ENCODE results near the gene NME3.

NME3 gene

DNA sequence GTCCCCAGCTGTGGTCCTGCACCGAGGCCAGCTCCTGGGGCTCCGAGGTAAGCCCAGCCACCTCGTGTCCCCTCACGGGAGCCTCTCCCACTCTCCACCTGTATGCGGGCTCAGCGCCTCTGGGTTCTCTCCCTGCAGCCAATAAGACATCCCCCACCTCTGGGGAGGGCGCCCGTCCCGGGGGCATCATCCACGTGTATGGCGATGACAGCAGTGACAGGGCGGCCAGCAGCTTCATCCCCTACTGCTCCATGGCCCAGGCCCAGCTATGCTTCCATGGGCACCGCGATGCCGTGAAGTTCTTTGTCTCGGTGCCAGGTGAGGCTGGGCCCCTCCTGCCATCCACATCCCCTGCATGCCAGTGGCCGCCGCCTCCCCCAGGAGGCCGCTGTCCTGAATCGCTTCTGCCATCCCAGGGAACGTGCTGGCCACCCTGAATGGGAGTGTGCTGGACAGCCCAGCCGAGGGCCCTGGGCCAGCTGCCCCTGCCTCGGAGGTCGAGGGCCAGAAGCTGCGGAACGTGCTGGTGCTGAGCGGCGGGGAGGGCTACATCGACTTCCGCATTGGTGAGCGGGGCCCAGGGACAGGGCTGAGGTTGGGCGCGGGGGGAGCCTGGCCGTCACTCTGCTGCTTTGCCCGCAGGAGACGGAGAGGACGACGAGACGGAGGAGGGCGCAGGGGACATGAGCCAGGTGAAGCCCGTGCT, 3.1 kb downstream of the NME3 start:
- DNase-seq = no peak

DNA sequence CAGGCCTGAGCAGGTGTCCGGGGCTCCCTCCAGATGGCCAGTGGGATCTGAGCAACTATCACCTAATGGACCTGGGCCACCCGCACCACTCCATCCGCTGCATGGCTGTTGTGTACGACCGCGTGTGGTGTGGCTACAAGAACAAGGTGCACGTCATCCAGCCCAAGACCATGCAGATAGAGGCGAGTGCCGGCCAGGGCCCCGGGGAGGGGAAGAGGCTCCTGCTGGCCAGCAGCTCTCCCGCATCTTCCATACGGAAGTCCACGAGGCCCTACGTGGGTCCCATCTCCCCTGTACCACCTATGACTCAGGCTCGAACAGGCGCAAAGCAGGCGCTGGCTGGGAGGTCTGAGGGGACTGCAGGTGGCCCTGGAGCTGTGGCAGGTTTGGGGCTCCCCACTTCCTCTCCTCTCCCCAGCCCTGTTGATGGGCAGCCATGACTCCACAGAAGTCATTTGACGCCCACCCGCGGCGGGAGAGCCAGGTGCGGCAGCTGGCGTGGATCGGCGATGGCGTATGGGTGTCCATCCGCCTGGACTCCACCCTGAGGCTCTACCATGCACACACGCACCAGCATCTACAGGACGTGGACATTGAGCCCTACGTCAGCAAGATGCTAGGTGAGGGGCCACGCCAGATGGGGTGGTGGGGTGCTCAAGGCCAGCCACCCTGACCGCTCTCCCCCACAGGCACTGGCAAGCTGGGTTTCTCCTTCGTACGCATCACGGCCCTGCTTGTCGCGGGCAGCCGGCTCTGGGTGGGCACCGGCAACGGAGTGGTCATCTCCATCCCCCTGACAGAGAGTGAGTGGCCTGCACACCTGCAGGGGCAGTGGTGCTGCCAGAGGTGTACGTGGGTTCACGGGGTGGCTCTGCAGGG, 4.0 kb downstream of the NME3 start:
- DNase-seq = no peak

- DNase-seq = no peak
Observed at GRCh38 chr16:1766701-1767100, 4.6 kb downstream of the NME3 start.

- no peak for DNase-seq
Observed at GRCh38 chr16:1766231-1766630, 5.1 kb downstream of the NME3 start.

DNA sequence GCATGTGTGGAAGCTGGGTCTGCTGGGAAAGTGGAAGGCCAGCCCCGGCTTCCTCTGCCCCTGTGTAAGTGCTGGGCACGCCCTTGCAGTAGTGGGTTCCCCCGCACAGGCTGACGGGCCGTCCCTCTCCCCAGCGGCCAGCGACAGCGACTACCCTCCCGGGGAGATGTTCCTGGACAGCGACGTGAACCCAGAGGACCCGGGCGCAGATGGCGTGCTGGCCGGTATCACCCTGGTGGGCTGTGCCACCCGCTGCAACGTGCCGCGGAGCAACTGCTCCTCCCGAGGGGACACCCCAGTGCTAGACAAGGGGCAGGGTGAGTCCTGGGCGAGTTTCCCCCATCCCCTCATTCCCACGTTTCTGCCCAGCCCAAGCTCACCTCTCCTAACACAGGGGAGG, 5.5 kb downstream of the NME3 start:
- DNase-seq = no peak

- DNase-seq = no peak
Observed at GRCh38 chr16:1764971-1765370, 6.4 kb downstream of the NME3 start.

DNA sequence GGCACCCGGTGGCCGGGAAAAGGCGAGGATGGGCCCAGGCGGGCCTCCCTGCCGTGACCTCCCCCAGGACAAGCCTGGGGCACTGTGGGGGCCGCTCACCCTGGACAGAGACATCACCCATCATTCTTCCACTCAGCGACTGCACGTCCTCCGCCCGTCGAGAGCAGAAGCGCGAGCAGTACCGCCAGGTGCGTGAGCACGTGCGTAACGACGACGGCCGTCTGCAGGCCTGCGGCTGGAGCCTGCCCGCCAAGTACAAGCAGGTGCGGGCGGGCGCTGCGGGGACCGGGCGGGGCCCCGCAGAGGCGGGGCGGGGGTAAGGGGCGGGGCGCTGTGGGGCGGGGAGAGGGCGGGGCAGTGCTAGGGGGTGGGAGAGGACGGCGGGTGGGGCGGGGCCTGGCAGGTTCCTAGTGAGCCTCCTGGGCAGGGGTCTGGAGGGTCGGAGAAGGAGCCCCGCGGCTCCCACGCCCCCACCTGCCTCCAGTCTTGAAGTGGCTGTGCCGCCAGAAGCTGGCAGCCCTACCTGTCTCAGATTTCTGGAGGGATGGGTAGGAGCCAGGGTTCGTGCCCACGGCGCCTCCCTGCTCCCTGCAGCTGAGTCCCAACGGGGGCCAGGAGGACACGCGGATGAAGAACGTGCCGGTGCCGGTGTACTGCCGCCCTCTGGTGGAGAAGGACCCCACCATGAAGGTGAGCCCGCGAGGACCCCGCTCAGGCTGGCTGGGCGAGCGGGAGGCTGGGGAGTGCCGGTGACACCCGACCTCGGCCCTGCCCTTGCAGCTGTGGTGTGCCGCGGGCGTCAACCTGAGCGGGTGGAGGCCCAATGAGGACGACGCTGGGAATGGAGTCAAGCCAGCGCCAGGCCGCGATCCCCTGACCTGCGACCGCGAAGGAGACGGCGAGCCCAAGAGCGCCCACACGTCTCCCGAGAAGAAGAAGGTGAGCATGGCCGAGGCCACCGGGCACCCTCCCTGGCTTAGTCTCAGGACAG, 7.5 kb downstream of the NME3 start:
- DNase-seq = no peak

DNA sequence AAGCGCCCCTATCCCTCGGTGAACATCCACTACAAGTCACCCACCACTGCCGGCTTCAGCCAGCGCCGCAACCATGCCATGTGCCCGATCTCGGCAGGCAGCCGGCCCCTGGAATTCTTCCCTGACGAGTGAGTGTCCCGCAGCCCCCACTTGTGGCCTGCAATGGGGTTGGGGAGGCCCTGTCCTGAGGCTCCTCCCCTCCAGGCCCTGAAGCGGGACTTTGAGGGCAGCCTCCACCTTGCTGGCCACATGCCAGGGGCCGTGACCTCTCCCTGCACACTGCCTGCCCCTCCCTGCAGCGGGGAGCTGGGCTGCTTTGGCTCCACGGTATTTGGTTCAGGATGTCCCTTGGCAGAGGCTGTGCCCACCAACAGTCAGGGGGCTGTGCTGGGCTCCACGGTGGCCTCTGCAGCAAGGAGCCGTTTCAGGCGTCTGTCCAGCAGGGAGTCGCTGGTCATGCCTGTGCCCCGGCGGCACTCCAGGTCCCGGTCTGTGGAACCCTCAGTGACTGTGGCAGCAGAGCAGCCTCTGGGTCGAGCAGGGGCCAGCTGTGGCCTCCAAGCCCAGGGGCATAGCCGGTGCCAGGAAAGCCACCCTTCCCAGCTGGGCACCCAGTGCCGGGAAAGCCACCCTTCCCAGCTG, 8.3 kb downstream of the NME3 start:
- no peak for DNase-seq

DNA sequence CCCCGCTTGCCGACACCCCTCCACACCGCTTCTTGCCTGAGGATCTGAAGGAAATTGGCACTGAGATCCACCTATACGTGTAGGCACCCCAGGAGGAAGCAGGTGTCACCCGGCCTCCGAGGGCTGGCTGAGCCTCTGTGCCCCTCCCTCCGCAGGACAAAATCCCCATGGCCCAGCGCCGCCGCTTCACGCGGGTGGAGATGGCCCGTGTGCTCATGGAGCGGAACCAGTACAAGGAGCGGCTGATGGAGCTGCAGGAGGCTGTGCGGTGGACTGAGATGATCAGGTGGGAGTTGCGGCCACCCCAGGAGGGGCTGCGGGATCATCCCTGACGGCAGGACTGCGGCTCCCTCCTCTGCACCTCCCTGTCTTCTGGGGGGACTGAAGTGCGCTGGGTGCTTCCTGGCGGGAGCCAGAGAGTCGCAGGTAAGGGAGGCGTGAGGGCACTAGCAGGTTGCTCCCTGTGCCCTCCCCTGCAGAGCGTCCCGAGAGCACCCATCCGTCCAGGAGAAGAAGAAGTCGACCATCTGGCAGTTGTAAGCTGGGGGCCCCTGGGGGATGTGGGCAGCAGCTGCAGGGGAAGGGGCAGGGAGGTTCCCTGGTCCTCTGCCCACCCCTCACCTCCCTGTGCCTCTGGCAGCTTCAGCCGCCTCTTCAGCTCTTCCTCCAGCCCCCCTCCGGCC, 9.0 kb downstream of the NME3 start:
- no peak for DNase-seq

DNA sequence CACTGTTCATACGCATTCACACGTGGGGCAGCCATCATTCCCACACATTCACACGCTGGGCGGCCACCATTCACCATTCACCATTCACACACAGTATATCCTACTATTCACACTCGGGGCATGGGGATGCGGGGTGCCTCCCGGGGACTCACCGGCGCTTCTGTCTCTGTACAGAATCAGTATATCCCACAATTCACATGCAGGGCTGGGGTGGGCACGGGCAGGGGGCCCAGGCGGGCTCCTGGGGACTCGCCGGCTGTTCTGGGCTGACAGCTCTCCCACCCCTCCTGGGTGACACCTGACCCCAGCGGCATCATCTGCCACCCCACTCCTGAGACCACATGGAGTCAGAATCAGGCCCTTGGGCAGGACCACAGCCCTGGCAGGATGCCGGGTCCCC, 9.6 kb downstream of the NME3 start:
- DNase-seq = no peak

GRCh38 chr16:1760911-1761310, 10.4 kb downstream of the NME3 start:
- no peak for DNase-seq

DNA sequence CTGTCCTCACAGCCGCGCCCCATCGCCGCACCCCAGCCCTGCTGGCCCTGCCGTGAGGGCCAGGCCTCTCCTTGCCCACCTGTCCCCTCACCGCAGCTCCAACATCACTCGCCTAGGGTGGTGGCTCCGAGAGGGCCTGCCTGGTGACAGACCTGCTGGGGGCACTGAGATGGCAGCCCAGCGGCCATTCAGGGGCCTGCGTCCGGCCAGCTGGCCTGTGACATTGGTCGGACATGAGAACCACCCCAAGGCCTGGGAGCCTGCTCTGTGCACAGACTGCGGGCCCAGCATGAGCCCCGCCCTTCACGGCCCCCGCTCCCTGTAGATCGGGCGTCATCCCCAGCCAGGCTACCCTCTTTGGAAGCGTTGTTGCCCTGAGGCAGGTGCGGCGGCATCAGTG, 11.8 kb downstream of the NME3 start:
- DNase-seq = no peak

DNA sequence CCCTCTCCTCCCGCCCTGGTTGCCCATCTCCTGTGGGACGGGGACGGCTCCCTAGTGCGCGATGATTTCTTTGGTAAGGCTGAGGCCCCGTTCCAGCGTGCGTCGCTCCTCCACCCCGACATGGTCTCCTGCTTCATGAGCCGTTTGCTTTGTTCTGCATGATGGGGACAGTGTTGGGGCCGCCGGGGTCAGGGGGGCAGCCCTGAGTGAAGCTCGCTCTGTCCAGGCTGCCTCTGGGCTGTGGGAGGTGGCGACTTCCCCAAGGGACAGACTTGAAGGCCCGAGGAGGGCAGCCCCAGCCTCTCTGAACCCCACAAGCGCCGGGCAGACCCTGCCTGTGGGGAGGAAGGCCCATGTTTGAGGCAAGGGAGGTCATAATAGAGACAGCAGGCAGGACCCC, 12.4 kb downstream of the NME3 start:
- no peak for DNase-seq

GRCh38 chr16:1757714-1758461, 13.5 kb downstream of the NME3 start:
- DNase-seq = no peak

GRCh38 chr16:1754204-1754603, 17.1 kb downstream of the NME3 start:
- no peak for DNase-seq

DNA sequence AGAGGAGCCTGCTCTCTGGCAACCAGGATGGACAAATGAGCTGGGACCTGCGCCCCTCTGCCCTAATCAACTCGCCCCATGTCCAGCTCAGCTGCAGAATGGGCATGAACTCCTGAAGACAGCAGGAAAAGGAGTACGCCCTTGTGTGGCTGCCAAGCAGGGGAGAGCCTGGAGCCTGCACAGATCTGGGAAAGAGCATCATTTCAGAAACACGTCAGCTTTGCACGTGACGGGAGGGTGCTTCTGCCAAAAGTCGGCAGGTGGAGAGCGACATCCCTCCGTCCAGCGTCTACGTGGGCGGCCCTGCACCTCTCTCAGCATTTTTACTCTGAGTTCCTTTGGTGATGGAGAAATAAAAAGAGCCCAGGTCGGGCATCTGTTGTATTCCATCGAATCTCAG, 18.5 kb downstream of the NME3 start:
- no peak for DNase-seq

DNA sequence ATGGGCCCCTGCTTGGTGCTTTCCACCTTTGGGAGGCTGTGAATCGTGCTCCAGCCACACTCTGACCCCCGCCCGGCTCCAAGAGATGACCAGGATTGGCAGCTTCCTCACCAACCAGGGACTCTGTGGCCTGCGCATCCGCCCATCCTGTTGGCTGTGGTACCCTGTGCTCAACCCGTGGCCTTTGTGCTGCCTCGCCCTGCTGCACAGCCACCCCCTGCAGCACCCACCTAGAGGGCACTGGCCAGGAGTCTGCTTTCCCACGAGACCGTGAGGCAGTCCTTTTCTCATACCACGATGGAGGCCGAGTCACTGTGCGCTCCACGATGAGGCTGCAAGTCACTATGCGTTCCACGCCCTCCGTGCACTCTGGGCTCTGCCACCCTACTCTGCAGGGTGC, 19.4 kb downstream of the NME3 start:
- DNase-seq = no peak

DNA sequence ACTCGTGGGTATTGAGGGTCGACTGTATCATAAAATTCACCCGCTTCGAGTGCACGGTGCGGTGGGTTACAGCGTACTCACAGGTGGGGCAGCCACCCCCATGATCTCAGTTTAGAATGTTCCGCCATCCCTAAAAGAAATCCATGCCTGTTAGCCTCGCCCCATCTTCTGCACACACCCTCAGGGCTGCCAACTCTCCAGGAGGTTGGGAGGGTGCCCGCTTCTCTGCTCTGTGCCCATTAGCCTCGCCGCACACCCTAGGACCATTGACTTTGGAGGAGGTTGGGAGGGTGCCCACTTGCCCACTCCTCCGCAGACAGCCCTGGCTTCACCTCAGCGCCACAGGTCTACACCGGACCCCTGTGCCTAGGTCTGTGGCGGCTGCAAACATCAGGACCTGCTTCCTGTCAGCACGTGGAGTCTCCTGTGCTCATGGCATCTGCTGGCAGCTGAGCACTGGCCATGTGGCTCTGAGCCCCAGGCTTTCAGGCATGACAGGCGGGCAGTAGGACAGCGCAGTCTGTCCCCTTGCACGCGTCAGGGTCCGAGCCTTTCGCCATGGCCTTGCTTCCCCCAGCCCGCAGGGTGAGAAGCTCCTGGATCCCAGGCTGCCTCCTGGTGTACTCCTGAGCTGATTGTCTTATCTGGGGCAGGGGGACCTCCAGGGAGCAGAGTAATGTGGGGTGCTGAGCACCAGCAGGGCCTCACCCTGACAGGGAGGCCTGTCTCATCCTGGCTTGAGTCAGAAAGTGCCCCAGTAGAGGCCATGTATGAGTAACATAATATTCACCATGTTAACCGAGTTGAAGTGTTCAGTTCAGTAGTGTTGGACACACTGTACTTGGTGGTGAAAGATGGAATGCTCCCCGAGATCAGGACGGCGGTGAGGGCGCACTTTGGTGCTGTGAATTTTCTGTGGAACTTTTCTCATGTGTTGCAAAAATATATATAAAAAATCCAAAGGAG, 21.9 kb downstream of the NME3 start:
- DNase-seq = no peak

DNA sequence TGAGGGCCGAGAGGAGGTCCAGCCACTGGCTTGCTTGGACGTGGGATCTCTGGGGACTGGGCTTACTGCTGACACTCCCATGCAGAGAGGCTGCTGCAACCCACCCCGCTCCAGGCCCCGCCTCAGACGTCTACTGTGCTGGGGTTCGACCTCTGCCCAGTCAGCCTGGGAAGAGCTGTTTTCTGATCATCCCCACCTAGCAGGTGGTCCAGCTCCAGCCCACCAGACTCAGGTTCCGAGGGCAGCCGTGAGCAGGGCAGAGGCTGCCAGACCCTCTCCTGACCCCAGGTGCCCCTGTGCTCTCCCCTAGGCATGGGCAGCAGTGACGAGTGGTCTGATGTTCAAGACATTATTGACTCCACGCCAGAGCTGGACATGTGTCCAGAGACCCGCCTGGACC, 23.4 kb downstream of the NME3 start:
- no peak for DNase-seq

DNA sequence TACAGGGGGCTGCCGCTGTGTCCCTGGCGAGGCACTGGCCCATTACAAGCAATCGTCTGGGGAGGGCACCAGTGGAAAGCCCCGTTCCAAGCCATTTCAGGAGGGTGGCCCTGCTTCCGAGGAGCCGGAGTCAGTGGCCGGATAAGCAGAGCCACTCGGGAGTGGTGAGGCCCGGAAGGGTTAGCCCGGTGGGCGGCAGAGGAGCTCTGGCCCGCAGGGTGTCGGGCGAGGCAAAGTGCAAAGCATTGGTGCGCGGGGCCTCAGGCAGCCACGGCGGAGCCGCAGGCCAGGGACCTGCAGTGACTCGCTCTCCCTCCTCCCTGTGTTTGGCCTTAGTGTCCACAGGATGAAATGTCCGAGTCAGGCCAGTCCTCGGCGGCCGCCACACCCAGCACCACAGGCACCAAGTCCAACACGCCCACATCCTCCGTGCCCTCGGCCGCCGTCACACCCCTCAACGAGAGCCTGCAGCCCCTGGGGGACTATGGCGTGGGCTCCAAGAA, 24.6 kb downstream of the NME3 start:
- DNase-seq = no peak
